SU-DHL-6 (cell line): Measurements from ENCODE around the gene TMEM115.

ENCODE experiments used
- H2AFZ ChIP-seq: fragments of 200-600 bp; sonication (generic); 2 replicates; pipeline ENCODE4 v1.6.1; 2014; ENCODE audit warnings: low read depth, mild to moderate bottlenecking, moderate library complexity, mixed read lengths, antibody characterized with exemption, low read length; ENCODE audit not compliant: severe bottlenecking
- H3F3A ChIP-seq: fragments of 200-600 bp; shearing (Covaris generic); 2 replicates; pipeline ENCODE4 v1.6.0; 2016; ENCODE audit warnings: antibody characterized with exemption, mild to moderate bottlenecking; ENCODE audit not compliant: insufficient read depth
- H3K27ac ChIP-seq: fragments of 200-600 bp; sonication (generic); 2 replicates; pipeline ENCODE4 v1.5.1; 2016; ENCODE audit warnings: low read depth, mild to moderate bottlenecking, low read length, moderate library complexity, mixed read lengths
- H3K27me3 ChIP-seq: fragments of 200-600 bp; sonication (generic), shearing (Covaris generic); 2 replicates; pipeline ENCODE4 v1.6.0; 2014; ENCODE audit warnings: mild to moderate bottlenecking, low read length
- H3K36me3 ChIP-seq: fragments of 200-600 bp; sonication (generic); 2 replicates; pipeline ENCODE4 v1.6.1; 2014; ENCODE audit warnings: mild to moderate bottlenecking, low read length, mixed read lengths
- H3K4me2 ChIP-seq: fragments of 300-600, 200-600 bp; shearing (Covaris generic), sonication (generic); 2 replicates; pipeline ENCODE4 v1.6.0; 2014; ENCODE audit warnings: low read length, low read depth, mild to moderate bottlenecking; ENCODE audit not compliant: poor library complexity, severe bottlenecking
- H3K4me3 ChIP-seq: fragments of 200-600 bp; sonication (generic); 2 replicates; pipeline ENCODE4 v1.5.1; 2014; ENCODE audit warnings: antibody characterized with exemption, low read length, mild to moderate bottlenecking, mixed read lengths; ENCODE audit not compliant: insufficient read depth, poor library complexity, severe bottlenecking
- H3K79me2 ChIP-seq: fragments of 200-600 bp; sonication (generic); 2 replicates; pipeline ENCODE4 v1.6.1; 2014; ENCODE audit warnings: mild to moderate bottlenecking, low read length, moderate library complexity; ENCODE audit not compliant: insufficient read depth
- H3K9ac ChIP-seq: fragments of 200-600 bp; sonication (generic); 2 replicates; pipeline ENCODE4 v1.7.0; 2014; ENCODE audit warnings: mild to moderate bottlenecking, low read length
- H3K9me2 ChIP-seq: fragments of 200-600 bp; sonication (generic); replicated peaks from 2 replicates; pipeline ENCODE4 v1.6.1; 2014; ENCODE audit warnings: low read length; ENCODE audit not compliant: insufficient read depth
- H3K9me3 ChIP-seq: fragments of 200-600 bp; sonication (generic); 2 replicates; pipeline ENCODE4 v1.6.1; 2014; ENCODE audit warnings: low read length, mixed read lengths; ENCODE audit not compliant: insufficient read depth
- H4K20me1 ChIP-seq: fragments of 200-600 bp; sonication (generic); 2 replicates; pipeline ENCODE4 v1.6.1; 2014; ENCODE audit warnings: low read depth, mild to moderate bottlenecking, antibody characterized with exemption, low read length, moderate library complexity, mixed read lengths
- EZH2phosphoT487 ChIP-seq: fragments of 200-600 bp; sonication (generic), shearing (Covaris generic); conservative IDR thresholded peaks from 2 replicates; pipeline ENCODE4 v1.6.1; 2018; ENCODE audit warnings: mild to moderate bottlenecking, antibody characterized with exemption, low read length, moderate library complexity, mixed read lengths
- TF ChIP-seq, protein P1 (sequence below): fragments of 200-600 bp; sonication (generic); IDR thresholded peaks from one replicate; pipeline ENCODE4 v1.5.1; 2017; ENCODE audit warnings: antibody characterized with exemption, mild to moderate bottlenecking, low read length, moderate library complexity; ENCODE audit not compliant: insufficient read depth, poor library complexity, severe bottlenecking

TMEM115 gene

DNA sequence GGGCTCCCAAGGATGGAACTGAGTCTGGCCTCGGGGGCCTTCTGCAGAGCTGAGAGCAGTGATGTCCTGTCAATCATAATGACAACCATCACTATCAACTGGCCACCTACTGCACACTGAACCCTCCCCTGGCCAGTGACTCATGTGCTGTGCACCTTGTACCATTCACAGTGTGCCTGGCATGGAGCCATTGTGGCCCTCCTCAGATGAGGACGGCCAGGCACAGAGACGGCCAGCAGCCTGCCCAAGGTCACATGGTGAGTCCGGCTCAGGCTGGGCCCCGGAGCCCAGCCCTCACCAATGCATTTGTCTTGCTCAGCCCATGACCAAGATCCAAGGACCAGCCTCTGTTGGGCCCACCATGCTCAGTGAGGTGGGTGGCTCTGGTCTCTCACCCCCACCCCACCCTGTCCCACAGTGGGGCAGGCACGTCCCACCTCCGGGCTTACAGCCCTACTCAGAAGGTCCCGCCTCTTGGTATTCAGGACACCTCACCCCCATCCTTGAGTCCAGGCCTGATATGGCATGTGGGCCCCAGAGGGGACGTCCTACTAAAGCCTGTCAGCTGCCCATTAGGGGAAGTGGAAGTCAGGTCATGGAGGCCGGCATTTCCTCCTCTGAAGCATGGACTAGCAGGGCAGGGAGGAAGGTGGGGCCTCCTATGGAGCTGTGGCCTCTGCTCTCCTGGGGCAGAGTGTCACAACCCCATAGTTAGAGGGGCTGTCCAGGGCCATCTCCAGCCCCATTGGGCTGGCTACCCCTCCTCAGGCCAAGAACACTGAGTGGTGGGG, 35.9 kb upstream of the TMEM115 start:
- Histone ChIP-seq H3K79me2 (no peaks in the 10 kb centered on the region), H3F3A (no peaks in the 10 kb centered on the region), H4K20me1 (no peaks in the 10 kb centered on the region), H3K27me3 (no peaks in the 10 kb centered on the region), H3K4me3 (no peak overlapping the region), H3K36me3 (no peaks in the 10 kb centered on the region), H3K4me2 (no peak overlapping the region), H3K9me3 (no peaks in the 10 kb centered on the region), H3K9me2 (no peaks in the 10 kb centered on the region), H2AFZ (no peak overlapping the region), H3K27ac (no peak overlapping the region), H3K9ac (no peak overlapping the region)
- TF ChIP-seq, protein P1, sequence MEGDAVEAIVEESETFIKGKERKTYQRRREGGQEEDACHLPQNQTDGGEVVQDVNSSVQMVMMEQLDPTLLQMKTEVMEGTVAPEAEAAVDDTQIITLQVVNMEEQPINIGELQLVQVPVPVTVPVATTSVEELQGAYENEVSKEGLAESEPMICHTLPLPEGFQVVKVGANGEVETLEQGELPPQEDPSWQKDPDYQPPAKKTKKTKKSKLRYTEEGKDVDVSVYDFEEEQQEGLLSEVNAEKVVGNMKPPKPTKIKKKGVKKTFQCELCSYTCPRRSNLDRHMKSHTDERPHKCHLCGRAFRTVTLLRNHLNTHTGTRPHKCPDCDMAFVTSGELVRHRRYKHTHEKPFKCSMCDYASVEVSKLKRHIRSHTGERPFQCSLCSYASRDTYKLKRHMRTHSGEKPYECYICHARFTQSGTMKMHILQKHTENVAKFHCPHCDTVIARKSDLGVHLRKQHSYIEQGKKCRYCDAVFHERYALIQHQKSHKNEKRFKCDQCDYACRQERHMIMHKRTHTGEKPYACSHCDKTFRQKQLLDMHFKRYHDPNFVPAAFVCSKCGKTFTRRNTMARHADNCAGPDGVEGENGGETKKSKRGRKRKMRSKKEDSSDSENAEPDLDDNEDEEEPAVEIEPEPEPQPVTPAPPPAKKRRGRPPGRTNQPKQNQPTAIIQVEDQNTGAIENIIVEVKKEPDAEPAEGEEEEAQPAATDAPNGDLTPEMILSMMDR: no peak
- TF ChIP-seq EZH2phosphoT487: no peak

DNA sequence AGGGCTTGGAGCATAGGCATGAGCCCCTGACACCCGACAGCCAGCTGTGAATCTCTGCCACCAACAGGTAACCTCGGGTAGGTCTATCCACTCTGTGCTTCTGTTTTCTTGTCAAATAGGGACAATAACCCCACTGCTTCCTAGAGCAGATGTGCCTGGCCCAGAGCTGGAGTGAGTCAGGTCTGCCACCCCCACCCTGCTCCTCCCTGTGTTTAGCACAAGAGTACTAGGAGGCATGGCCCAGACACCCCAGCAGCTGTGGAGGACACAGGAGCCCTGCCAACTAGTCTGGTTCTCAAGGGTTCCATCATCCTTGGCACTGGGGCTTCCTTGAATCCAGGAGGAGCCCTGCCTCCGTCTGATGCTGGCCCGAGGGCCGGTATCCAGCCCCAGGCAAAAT, 33.7 kb upstream of the TMEM115 start:
- TF ChIP-seq, protein P1: no peak
- no peak for TF ChIP-seq EZH2phosphoT487
- Histone ChIP-seq H3F3A (no peaks in the 10 kb centered on the region), H3K4me2 (no peak overlapping the region), H4K20me1 (no peaks in the 10 kb centered on the region), H2AFZ (no peak overlapping the region), H3K27me3 (no peaks in the 10 kb centered on the region), H3K9ac (no peak overlapping the region), H3K9me2 (no peaks in the 10 kb centered on the region), H3K4me3 (no peak overlapping the region), H3K9me3 (no peaks in the 10 kb centered on the region), H3K27ac (no peak overlapping the region), H3K79me2 (no peaks in the 10 kb centered on the region), H3K36me3 (no peaks in the 10 kb centered on the region)

DNA sequence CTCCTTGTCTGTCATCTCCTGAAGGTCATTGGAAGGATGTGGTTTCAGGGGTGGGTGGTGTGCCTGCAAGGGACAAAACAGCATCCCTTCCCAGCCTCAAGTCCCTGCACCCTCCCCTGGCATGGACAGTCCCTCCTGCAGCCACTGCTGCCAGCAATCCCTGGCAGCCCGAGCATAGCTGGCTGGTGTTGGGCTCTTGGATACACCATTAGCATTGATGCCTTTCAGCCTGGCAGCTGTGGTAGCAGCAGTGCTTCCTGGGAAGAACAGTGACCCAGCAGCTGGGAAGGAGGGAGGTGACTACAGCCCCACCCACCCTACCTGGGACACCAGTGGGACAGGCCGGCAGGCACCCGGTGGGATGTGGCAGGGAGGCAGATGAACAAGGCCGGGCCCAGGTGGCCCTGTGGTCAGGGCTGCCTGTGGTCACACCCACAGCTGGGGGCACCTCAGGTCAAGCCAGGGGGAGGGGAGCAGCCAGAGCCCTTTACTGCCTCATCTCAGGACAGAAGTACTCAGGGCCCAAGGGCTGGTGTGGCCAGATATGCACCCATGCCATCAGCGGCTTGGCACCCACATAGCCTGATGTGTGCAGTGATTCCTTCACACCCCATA, 32.9 kb upstream of the TMEM115 start:
- Histone ChIP-seq H3F3A (no peaks in the 10 kb centered on the region), H3K27ac (no peak overlapping the region), H3K9me3 (no peaks in the 10 kb centered on the region), H3K36me3 (no peaks in the 10 kb centered on the region), H3K9me2 (no peaks in the 10 kb centered on the region), H3K27me3 (no peaks in the 10 kb centered on the region), H3K4me3 (no peak overlapping the region), H3K9ac (no peak overlapping the region), H3K4me2 (no peak overlapping the region), H3K79me2 (no peaks in the 10 kb centered on the region), H2AFZ (no peak overlapping the region), H4K20me1 (no peaks in the 10 kb centered on the region)
- TF ChIP-seq, protein P1: no peak
- no peak for TF ChIP-seq EZH2phosphoT487
